Measurements from ENCODE around the gene EPS8L3. TPM values are rescaled to one million over a fixed set of nuclear protein-coding genes. Genes with fewer than 3 reads are reported as not detected.

The EPS8L3 gene
- total and polyA plus RNA-seq, 9 of the 15 experiments (the other 6 are each of a cell fraction or from before 2014, with no cell fraction given): 0.09 to 0.42 (median 0.14) TPM; not detected in 5

DNA sequence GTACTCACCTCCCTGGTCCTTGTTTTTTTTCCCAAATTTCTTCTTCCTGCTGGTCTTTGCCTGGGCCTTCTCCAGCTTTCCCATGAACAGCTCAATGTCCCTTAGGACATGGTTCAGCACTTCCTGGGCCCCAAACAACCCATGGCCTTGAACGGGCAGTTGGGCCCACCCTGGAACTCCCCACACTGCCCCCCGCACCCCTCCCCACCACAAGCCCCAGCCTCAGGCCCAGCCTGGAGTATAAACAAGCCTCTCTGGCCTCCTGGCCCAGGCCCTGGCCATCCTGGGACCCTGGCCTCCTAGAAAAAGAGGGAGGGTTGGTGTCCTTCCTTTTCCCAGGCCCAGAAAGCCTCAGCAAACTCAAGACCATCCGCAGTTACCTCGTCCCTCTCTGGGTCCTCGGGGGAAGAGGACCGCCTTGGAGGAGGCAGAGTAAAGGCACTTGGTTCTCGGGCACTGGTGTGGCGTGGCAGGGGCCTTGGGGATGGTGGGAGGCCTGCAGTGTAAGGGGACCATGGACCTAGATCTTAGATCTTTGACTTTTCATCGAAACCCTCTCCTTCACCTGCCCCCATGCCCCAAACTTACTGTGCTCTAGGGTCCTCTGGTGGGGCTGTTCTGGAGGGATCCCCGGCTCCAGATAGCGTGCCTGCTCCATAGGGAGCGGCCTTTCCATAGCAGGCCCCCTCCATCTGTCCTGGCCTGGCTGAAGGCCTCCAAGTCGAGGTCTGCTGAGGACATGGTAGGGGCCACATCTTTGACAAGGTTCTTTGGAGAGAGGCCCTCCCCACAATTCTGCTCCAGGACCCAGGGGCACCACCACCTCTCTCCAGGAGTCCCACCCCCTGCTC lies 5.6 kb downstream of the EPS8L3 start:
- no TSS peak for BruUV-seq (replicated peaks)
- Histone ChIP-seq H3K79me2 (ENCODE audit: control insufficient read depth, insufficient read depth, low read length) (no peaks in the 10 kb centered on the region), H3K4me2 (ENCODE audit: insufficient read depth, low read length) (no peak overlapping the region), H2AFZ (ENCODE audit: low read depth, low read length) (no peak overlapping the region), H3K9ac (ENCODE audit: insufficient read depth in 1 of 2, low read depth in 2 of 2, low read length in 2 of 2) (peak overlapping the region in 1 of 2 experiments; percentile 47; a peak in 2 of 4 replicates), H3K9me1 (ENCODE audit: control insufficient read depth, insufficient read depth, low read length) (no peaks in the 10 kb centered on the region), H3K4me3 (no peak overlapping the region), H3K36me3 (ENCODE audit: control insufficient read depth, insufficient read depth, low read length) (no peaks in the 10 kb centered on the region), H3K4me1 (replicated peaks in 1 of 2; ENCODE audit: control insufficient read depth in 2 of 2, insufficient read depth in 2 of 2, low read length in 2 of 2) (peaks cover 8 to 15% of the 10 kb centered on the region in 2 experiments), H4K20me1 (replicated peaks; ENCODE audit: control insufficient read depth, insufficient read depth, low read length) (no peaks in the 10 kb centered on the region), H3K27ac (ENCODE audit: extremely low read depth, low read depth, low read length) (no peak overlapping the region), H3K9me3 (replicated peaks; ENCODE audit: control insufficient read depth, insufficient read depth, low read depth, low read length) (no peaks in the 10 kb centered on the region), H3K27me3 (ENCODE audit: control insufficient read depth in 2 of 2, insufficient read depth in 2 of 2, low read length in 2 of 2) (peaks cover under 1 to 6% of the 10 kb centered on the region in 2 experiments; a peak in 4 of 5 replicates)
- intact Hi-C loops (cut with micrococcal nuclease): no loop called here
- in situ Hi-C loops (cut with MboI): no loop called here
- POLR2A ChIA-PET: interaction anchor here (0.6 kb wide), 2 partner anchors 575 to 581 kb away, joined by 3 read pairs; no protein-coding TSS in a partner anchor
- DNase-seq (ENCODE audit: extremely low read depth in 1 of 4, low spot score in 3 of 4) (no peak), FAIRE-seq (no peak), ATAC-seq (no peak)
- CTCF ChIA-PET (ENCODE audit: low intra/inter-chr PET ratio): no interaction called here
- WGBS (ENCODE audit: insufficient coverage, low coverage, missing lambda C conversion rate): 39% methylated on average over 13 of the region's 13 CpGs
- TF ChIP-seq BCOR (IDR thresholded peaks at IDR 0.05) (no peak), ZNF24 (IDR thresholded peaks at IDR 0.05) (no peak), HIVEP1 (CRISPR knock-in tag; IDR thresholded peaks at IDR 0.05) (no peak)

DNA sequence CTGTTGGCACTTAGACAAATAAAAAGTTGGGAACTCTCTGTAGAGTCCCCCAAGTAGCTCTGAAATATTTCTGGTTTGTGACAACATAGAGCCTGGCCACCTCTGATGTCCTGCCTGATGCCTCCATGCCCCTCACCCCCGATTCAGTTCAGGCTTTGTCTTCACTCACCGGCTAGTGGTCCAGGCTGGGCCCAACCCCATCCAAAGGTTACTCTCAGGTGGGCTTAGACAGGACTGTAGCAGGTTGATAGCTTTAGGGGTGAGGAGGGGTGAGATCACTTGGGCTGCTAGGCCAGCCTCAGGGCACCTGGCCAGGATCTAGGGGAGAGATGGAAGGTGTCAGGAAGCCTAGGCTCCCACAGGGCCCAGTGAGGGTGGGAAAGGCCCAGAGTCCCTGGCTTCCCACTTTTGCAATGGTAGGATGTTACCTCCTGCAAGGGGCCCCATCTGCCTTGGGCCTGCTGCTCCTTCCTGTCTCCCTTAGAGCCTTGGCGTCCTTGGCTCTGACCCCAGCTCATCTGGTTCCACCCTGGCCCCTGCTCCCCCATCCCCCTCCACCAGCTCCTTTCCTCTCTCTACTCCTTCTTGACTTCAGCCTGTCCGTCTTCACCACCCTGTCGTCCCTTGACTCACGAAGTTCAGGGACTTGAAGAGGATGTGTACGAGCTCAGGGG lies 6.7 kb downstream of the EPS8L3 start:
- POLR2A ChIA-PET: interaction anchor here (0.6 to 1.2 kb wide), 5 partner anchors 8 to 583 kb away, joined by 3 to 4 read pairs (median 3); partner anchors contain the start of gene GNAI3
- FAIRE-seq: no peak
- TF ChIP-seq KDM4B (IDR thresholded peaks at IDR 0.05; ENCODE audit: borderline replicate concordance in 2 of 2, low read depth in 1 of 2) (no peak), KDM5B (IDR thresholded peaks at IDR 0.05; ENCODE audit: insufficient replicate concordance, low read depth, low read length) (no peak), ETV5 (CRISPR knock-in tag; IDR thresholded peaks at IDR 0.05; ENCODE audit: low read depth) (no peak), SMARCA5 (IDR thresholded peaks at IDR 0.05) (no peak)
- TF ChIP-seq, protein P1, sequence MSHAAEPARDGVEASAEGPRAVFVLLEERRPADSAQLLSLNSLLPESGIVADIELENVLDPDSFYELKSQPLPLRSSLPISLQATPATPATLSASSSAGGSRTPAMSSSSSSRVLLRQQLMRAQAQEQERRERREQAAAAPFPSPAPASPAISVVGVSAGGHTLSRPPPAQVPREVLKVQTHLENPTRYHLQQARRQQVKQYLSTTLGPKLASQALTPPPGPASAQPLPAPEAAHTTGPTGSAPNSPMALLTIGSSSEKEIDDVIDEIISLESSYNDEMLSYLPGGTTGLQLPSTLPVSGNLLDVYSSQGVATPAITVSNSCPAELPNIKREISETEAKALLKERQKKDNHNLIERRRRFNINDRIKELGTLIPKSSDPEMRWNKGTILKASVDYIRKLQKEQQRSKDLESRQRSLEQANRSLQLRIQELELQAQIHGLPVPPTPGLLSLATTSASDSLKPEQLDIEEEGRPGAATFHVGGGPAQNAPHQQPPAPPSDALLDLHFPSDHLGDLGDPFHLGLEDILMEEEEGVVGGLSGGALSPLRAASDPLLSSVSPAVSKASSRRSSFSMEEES (CRISPR knock-in tag; IDR thresholded peaks at IDR 0.05): no peak
- TF ChIP-seq, protein P2, sequence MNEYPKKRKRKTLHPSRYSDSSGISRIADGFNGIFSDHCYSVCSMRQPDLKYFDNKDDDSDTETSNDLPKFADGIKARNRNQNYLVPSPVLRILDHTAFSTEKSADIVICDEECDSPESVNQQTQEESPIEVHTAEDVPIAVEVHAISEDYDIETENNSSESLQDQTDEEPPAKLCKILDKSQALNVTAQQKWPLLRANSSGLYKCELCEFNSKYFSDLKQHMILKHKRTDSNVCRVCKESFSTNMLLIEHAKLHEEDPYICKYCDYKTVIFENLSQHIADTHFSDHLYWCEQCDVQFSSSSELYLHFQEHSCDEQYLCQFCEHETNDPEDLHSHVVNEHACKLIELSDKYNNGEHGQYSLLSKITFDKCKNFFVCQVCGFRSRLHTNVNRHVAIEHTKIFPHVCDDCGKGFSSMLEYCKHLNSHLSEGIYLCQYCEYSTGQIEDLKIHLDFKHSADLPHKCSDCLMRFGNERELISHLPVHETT (CRISPR knock-in tag; conservative IDR thresholded peaks at IDR 0.05 in 1 of 2, IDR thresholded peaks at IDR 0.05 in 1 of 2): no peak

More for the DNA sequence above, 6.7 kb downstream of the EPS8L3 start:
- ATAC-seq (no peak), DNase-seq (ENCODE audit: extremely low read depth in 1 of 4, low spot score in 3 of 4) (no peak)
- no peak overlapping the region for H3K4me2 ChIP-seq (ENCODE audit: insufficient read depth, low read length)
- no peaks in the 10 kb centered on the region for H3K9me1 ChIP-seq (ENCODE audit: control insufficient read depth, insufficient read depth, low read length)
- in situ Hi-C loops (cut with MboI): no loop called here
- 27% methylated on average over 7 of the region's 7 CpGs for WGBS (ENCODE audit: insufficient coverage, low coverage, missing lambda C conversion rate)
- H3K36me3 ChIP-seq (ENCODE audit: control insufficient read depth, insufficient read depth, low read length): no peaks in the 10 kb centered on the region
- H3K27me3 ChIP-seq (ENCODE audit: control insufficient read depth in 2 of 2, insufficient read depth in 2 of 2, low read length in 2 of 2): peaks cover 11 to 17% of the 10 kb centered on the region in 2 experiments; a peak in 4 of 5 replicates
- H3K27ac ChIP-seq (ENCODE audit: extremely low read depth, low read depth, low read length): no peak overlapping the region
- intact Hi-C loops (cut with micrococcal nuclease): no loop called here
- H3K9me3 ChIP-seq (replicated peaks; ENCODE audit: control insufficient read depth, insufficient read depth, low read depth, low read length): no peaks in the 10 kb centered on the region
- H4K20me1 ChIP-seq (replicated peaks; ENCODE audit: control insufficient read depth, insufficient read depth, low read length): no peaks in the 10 kb centered on the region
- peaks cover 0 to 15% of the 10 kb centered on the region in 2 experiments; a peak in 1 of 5 replicates for H3K4me1 ChIP-seq (replicated peaks in 1 of 2; ENCODE audit: control insufficient read depth in 2 of 2, insufficient read depth in 2 of 2, low read length in 2 of 2)
- no peak overlapping the region for H3K4me3 ChIP-seq
- H3K9ac ChIP-seq (ENCODE audit: insufficient read depth in 1 of 2, low read depth in 2 of 2, low read length in 2 of 2): peak overlapping the region in 1 of 2 experiments; percentile 8; a peak in 1 of 4 replicates
- CTCF ChIA-PET (ENCODE audit: low intra/inter-chr PET ratio): no interaction called here
- H2AFZ ChIP-seq (ENCODE audit: low read depth, low read length): no peak overlapping the region
- BruUV-seq (replicated peaks): no TSS peak
- no peaks in the 10 kb centered on the region for H3K79me2 ChIP-seq (ENCODE audit: control insufficient read depth, insufficient read depth, low read length)
